ENCODE measurements around the gene KAT5. TPM values are rescaled to one million over a fixed set of nuclear protein-coding genes. Genes with fewer than 3 reads are reported as not detected.

KAT5 gene
- total RNA-seq, 4 donors from 2014 or later = 51.6 to 203 (median 74.1) TPM

DNA sequence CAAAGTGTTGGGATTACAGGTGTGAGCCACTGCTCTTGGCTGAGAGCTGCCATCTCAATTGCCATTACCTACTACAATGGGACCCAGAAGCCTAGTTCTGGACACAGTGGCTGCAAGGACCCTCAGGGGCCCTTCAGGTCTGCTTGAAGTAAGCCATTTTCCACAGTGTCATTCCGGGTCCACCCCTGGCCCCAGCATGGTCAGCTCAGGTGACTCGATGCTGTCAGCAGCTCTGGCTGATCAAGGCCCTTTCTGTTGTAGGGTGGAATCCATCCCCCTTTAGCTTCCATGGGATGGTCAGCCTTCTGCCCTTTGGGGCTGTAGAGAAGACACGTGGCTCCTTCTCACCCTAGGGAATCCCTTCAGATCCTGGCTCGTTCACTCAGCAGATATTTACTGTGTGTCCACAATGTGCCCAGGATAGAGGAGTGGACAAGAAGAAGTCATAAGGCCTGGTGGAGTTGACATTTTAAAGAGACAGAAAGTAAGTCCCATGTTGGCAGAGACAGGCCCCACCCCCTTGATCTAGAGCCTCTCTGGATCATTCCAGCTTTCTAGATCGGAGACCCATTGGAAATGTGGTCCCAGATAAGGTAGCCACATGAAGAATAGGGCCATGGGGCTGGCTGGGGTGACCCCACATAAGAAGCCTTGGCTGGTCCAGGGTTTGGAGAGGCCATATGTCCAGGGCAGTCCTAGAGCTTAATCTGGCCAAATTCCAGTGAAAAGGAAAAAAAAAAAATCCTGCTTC, 15.1 kb upstream of the KAT5 start:
- DNase-seq = no peak
- H3K27ac ChIP-seq = no peak overlapping the region
- H3K9me3 ChIP-seq = no peaks in the 10 kb centered on the region
- no peaks in the 10 kb centered on the region for H3K27me3 ChIP-seq
- WGBS, 2 donors (ENCODE audit: low coverage in 1 of 2) = 88% methylated on average over 4 of the region's 5 CpGs; no CpG with 5 or more reads in 1 of the 2 donors
- in situ Hi-C loops (cut with MboI; ENCODE audit: low pct_ligation_motif_present in 1 of 4, low pct_unique_long_range_greater_than_20kb in 1 of 4, low sequenced_read_pairs in 3 of 4) = loop anchor here in 1 of 4 donors (25.0 kb wide), 1 partner anchor 290 kb away; no protein-coding TSS in a partner anchor
- H3K4me3 ChIP-seq = no peak overlapping the region
- H3K36me3 ChIP-seq = no peaks in the 10 kb centered on the region
- H3K4me1 ChIP-seq = peaks cover 0 to 16% (median 7%) of the 10 kb centered on the region in 4 donors
- TF ChIP-seq POLR2AphosphoS5 (IDR thresholded peaks at IDR 0.05) (no peak), EP300 (IDR thresholded peaks at IDR 0.05; ENCODE audit: low read depth) (no peak), POLR2A (IDR thresholded peaks at IDR 0.05) (no peak)
- TF ChIP-seq, protein P1, sequence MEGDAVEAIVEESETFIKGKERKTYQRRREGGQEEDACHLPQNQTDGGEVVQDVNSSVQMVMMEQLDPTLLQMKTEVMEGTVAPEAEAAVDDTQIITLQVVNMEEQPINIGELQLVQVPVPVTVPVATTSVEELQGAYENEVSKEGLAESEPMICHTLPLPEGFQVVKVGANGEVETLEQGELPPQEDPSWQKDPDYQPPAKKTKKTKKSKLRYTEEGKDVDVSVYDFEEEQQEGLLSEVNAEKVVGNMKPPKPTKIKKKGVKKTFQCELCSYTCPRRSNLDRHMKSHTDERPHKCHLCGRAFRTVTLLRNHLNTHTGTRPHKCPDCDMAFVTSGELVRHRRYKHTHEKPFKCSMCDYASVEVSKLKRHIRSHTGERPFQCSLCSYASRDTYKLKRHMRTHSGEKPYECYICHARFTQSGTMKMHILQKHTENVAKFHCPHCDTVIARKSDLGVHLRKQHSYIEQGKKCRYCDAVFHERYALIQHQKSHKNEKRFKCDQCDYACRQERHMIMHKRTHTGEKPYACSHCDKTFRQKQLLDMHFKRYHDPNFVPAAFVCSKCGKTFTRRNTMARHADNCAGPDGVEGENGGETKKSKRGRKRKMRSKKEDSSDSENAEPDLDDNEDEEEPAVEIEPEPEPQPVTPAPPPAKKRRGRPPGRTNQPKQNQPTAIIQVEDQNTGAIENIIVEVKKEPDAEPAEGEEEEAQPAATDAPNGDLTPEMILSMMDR (IDR thresholded peaks at IDR 0.05) = no peak
- intact Hi-C loops (cut with DNase I; ENCODE audit: low total_unique reads) = no loop called here

GRCh38 chr11:65698205-65698604, 13.8 kb upstream of the KAT5 start:
- intact Hi-C loops (cut with DNase I; ENCODE audit: low total_unique reads) = no loop called here
- Histone ChIP-seq H3K4me3 (no peak overlapping the region), H3K4me1 (peaks cover 0 to 16% (median 7%) of the 10 kb centered on the region in 4 donors), H3K9me3 (no peaks in the 10 kb centered on the region), H3K27me3 (no peaks in the 10 kb centered on the region), H3K27ac (no peak overlapping the region), H3K36me3 (no peaks in the 10 kb centered on the region)
- TF ChIP-seq EP300 (IDR thresholded peaks at IDR 0.05; ENCODE audit: low read depth) (no peak), POLR2AphosphoS5 (IDR thresholded peaks at IDR 0.05) (no peak), POLR2A (IDR thresholded peaks at IDR 0.05) (no peak)
- TF ChIP-seq, protein P1 (IDR thresholded peaks at IDR 0.05) = no peak
- DNase-seq = peak; percentile 73
- 55% methylated on average over 8 of the region's 8 CpGs; no CpG with 5 or more reads in 1 of the 2 donors for WGBS, 2 donors (ENCODE audit: low coverage in 1 of 2)
- in situ Hi-C loops (cut with MboI; ENCODE audit: low pct_ligation_motif_present in 1 of 4, low pct_unique_long_range_greater_than_20kb in 1 of 4, low sequenced_read_pairs in 3 of 4) = loop anchor here in 1 of 4 donors (25.0 kb wide), 1 partner anchor 289 kb away; no protein-coding TSS in a partner anchor

DNA sequence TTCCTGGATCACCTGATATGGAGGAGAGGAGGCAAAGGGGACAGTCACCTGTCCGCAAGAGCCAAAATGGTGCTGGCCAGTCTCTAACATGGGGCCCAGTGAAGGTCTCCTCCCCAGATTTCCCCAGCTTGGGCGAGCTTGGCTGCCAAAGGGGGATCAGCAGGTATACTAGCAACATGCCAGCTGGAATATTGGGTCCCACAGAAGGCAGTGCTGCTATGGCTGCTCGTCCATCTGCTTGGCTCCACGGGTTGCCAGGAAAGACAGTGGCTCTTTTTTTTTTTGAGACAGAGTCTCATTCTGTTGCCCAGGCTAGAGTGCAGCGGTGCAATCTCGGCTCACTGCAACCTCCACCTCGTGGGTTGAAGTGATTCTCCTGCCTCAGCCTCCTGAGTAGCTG, 12.7 kb upstream of the KAT5 start:
- in situ Hi-C loops (cut with MboI; ENCODE audit: low pct_ligation_motif_present in 1 of 4, low pct_unique_long_range_greater_than_20kb in 1 of 4, low sequenced_read_pairs in 3 of 4) (loop anchor here in 1 of 4 donors (25.0 kb wide), 1 partner anchor 288 kb away; no protein-coding TSS in a partner anchor), intact Hi-C loops (cut with DNase I; ENCODE audit: low total_unique reads) (no loop called here)
- TF ChIP-seq EP300 (IDR thresholded peaks at IDR 0.05; ENCODE audit: low read depth) (no peak), POLR2A (IDR thresholded peaks at IDR 0.05) (no peak), POLR2AphosphoS5 (IDR thresholded peaks at IDR 0.05) (no peak)
- TF ChIP-seq, protein P1 (IDR thresholded peaks at IDR 0.05) = no peak
- Histone ChIP-seq H3K36me3 (no peaks in the 10 kb centered on the region), H3K9me3 (no peaks in the 10 kb centered on the region), H3K27ac (no peak overlapping the region), H3K27me3 (no peaks in the 10 kb centered on the region), H3K4me3 (no peak overlapping the region), H3K4me1 (peaks cover 0 to 13% (median 6%) of the 10 kb centered on the region in 4 donors)
- DNase-seq = no peak
- WGBS, 2 donors (ENCODE audit: low coverage in 1 of 2) = 79% methylated on average over 7 of the region's 7 CpGs; no CpG with 5 or more reads in 1 of the 2 donors

DNA sequence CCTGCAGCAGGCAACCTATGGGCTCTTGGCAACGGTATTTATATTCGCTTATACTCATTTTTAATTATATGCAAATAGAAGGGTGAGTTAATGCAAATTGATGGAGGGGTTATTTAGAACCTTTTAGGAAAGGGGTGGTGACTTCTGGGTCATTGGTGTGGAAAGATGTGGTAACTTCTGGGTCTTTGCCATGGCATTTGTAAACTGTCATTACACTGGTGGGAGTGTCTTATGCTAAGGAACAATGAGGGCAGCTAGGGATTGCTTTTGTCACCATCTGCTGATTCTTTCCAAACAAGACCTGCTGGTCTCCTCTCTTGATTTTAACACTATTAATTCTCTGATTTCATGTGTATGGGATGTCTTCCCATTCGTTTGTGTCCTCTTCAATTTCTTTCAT, 11.7 kb upstream of the KAT5 start:
- intact Hi-C loops (cut with DNase I; ENCODE audit: low total_unique reads) (loop anchor here (10.0 kb wide), 2 partner anchors 66 to 284 kb away; partner anchors contain the start of gene SIPA1), in situ Hi-C loops (cut with MboI; ENCODE audit: low pct_ligation_motif_present in 1 of 4, low pct_unique_long_range_greater_than_20kb in 1 of 4, low sequenced_read_pairs in 3 of 4) (loop anchor here in 3 of 4 donors (25.0 kb wide), 2 partner anchors 112 to 287 kb away; no protein-coding TSS in a partner anchor)

More for the DNA sequence above, 11.7 kb upstream of the KAT5 start:
- Histone ChIP-seq H3K27me3 (no peaks in the 10 kb centered on the region), H3K9me3 (no peaks in the 10 kb centered on the region), H3K36me3 (no peaks in the 10 kb centered on the region), H3K4me1 (peaks cover 0 to 8% (median 7%) of the 10 kb centered on the region in 4 donors), H3K27ac (no peak overlapping the region), H3K4me3 (no peak overlapping the region)
- TF ChIP-seq, protein P1 (IDR thresholded peaks at IDR 0.05) = no peak
- TF ChIP-seq POLR2AphosphoS5 (IDR thresholded peaks at IDR 0.05) (no peak), EP300 (IDR thresholded peaks at IDR 0.05; ENCODE audit: low read depth) (no peak), POLR2A (IDR thresholded peaks at IDR 0.05) (no peak)
- no peak for DNase-seq
- 57 to 59% methylated on average over 3 of the region's 3 CpGs for whole genome bisulfite sequencing, 2 donors (ENCODE audit: low coverage in 1 of 2)

Measured in transverse colon (tissue), 4 donors.